Neural cell (in vitro differentiated cells): ENCODE data around the gene HDAC4.

Experiments used
- EP300 ChIP-seq: fragments of 450-650 bp; conservative IDR thresholded peaks from 2 replicates; pipeline ENCODE4 v1.6.1; 2014; ENCODE audit warnings: antibody characterized with exemption, mild to moderate bottlenecking, moderate library complexity; ENCODE audit not compliant: poor library complexity, severe bottlenecking
- MXI1 ChIP-seq: fragments of 450-650 bp; conservative IDR thresholded peaks from 2 replicates; pipeline ENCODE4 v1.6.1; 2014; ENCODE audit warnings: antibody characterized with exemption, mild to moderate bottlenecking; ENCODE audit not compliant: poor library complexity, severe bottlenecking
- POLR2AphosphoS5 ChIP-seq: IDR thresholded peaks from 2 replicates; pipeline ENCODE4 v1.6.1; 2012
- TF ChIP-seq, protein P1 (sequence below): fragments of 450-650 bp; IDR thresholded peaks from 2 replicates; pipeline ENCODE4 v1.5.1; 2014; ENCODE audit warnings: antibody characterized with exemption, mild to moderate bottlenecking, moderate library complexity; ENCODE audit not compliant: poor library complexity, severe bottlenecking
- TF ChIP-seq, protein P2 (sequence below): IDR thresholded peaks from 2 replicates; pipeline ENCODE4 v1.6.1; 2012; ENCODE audit warnings: borderline replicate concordance

DNA sequence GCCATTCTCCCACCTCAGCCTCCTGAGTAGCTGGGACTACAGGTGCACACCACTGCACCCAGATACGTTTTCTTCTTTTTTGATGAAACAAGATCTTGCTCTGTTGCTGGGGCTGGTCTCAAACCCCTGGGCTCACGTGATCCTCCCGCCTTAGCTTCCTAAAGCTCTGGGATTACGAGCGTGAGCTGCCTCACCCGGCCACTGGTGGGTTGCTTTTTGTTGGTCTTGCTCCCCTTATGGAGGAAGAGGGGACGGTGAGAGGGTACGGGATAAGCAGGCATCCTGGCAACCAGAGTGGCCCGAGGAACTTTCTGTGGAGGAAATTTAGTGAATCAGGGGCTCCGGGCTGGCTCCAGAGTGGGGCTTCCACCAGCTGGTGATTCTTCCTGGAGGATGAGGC, 222.3 kb downstream of the HDAC4 start:
- TF ChIP-seq, protein P1, sequence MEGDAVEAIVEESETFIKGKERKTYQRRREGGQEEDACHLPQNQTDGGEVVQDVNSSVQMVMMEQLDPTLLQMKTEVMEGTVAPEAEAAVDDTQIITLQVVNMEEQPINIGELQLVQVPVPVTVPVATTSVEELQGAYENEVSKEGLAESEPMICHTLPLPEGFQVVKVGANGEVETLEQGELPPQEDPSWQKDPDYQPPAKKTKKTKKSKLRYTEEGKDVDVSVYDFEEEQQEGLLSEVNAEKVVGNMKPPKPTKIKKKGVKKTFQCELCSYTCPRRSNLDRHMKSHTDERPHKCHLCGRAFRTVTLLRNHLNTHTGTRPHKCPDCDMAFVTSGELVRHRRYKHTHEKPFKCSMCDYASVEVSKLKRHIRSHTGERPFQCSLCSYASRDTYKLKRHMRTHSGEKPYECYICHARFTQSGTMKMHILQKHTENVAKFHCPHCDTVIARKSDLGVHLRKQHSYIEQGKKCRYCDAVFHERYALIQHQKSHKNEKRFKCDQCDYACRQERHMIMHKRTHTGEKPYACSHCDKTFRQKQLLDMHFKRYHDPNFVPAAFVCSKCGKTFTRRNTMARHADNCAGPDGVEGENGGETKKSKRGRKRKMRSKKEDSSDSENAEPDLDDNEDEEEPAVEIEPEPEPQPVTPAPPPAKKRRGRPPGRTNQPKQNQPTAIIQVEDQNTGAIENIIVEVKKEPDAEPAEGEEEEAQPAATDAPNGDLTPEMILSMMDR = no peak
- TF ChIP-seq EP300 (no peak), POLR2AphosphoS5 (no peak), MXI1 (no peak)
- TF ChIP-seq, protein P2, sequence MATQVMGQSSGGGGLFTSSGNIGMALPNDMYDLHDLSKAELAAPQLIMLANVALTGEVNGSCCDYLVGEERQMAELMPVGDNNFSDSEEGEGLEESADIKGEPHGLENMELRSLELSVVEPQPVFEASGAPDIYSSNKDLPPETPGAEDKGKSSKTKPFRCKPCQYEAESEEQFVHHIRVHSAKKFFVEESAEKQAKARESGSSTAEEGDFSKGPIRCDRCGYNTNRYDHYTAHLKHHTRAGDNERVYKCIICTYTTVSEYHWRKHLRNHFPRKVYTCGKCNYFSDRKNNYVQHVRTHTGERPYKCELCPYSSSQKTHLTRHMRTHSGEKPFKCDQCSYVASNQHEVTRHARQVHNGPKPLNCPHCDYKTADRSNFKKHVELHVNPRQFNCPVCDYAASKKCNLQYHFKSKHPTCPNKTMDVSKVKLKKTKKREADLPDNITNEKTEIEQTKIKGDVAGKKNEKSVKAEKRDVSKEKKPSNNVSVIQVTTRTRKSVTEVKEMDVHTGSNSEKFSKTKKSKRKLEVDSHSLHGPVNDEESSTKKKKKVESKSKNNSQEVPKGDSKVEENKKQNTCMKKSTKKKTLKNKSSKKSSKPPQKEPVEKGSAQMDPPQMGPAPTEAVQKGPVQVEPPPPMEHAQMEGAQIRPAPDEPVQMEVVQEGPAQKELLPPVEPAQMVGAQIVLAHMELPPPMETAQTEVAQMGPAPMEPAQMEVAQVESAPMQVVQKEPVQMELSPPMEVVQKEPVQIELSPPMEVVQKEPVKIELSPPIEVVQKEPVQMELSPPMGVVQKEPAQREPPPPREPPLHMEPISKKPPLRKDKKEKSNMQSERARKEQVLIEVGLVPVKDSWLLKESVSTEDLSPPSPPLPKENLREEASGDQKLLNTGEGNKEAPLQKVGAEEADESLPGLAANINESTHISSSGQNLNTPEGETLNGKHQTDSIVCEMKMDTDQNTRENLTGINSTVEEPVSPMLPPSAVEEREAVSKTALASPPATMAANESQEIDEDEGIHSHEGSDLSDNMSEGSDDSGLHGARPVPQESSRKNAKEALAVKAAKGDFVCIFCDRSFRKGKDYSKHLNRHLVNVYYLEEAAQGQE = no peak
